NCI-H1694 (cell line): ENCODE measurements around the gene VAMP2.

Experiments
- DNase-seq: peaks from one replicate; lab custom pipeline; 2025; lab: John Stamatoyannopoulos, UW

The VAMP2 gene

GRCh38 chr17:8122924-8123694 lies 39.6 kb downstream of the VAMP2 start:
- no peak for DNase-seq

DNA sequence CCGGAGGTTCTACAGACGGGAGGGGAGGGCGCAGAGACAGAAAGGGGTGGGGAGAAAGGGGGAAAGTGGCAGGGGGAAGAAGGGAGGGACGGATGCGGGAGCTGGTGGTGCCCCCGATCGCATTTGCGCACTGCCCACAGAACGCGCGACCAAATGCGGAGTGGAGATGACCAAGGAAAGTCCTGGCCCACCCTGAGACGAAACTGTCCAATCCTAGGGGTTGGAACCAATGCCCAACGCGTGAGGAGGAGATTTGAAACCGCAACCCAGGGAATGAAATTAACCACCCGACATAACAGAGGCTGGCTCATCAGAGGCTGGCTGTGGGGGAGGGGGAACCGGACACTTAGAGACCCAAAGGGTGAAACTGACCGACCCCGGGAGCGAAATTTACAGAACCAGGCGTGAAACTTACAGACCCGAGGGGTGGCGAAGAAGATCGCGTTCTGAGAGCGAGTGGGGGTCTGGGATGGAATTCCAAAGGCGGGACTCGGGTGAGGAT lies 40.3 kb downstream of the VAMP2 start:
- DNase-seq, result no peak

DNA sequence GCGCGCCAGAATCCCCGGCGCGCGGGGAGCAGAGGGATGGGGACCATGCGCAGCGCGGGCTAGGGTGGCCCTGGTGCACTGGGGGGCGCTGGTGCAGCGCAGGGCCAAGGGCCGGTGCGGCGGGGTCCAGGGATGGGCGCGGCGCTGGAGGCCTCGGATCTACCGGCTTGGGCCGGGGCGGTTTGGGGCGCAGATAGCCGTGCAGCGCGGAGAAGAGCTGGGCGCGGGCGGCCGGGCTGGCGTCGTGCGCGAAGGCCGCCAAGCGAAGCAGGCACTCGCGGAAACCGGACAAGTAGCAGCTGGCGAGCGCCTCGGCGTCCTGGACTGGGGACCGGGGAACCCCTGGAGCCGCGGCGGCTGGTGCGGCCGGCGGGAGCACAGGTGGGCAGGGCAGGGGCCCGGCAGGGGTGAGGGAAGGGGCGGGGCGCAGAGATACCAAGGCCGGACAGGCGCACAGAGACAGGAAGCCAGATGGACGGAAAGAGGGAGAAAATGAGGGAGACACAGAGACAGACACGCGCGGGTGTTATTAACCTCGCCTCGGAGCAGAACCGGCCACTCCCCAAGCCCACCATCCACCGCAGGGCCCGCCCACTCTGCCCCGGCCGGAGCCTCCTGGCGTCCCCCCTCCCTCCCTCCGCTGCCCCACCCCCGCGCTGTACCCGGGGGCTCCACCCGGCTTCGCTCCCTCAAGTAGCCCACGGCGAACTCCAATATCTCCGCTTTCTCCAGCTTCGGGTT lies 40.9 kb downstream of the VAMP2 start:
- no peak for DNase-seq

- DNase-seq, result no peak
These were observed 41.4 kb downstream of the VAMP2 start for GRCh38 chr17:8121407-8121680.

- DNase-seq, result peak; percentile 91
These were observed 42.0 kb downstream of the VAMP2 start for GRCh38 chr17:8120520-8121406.

- DNase-seq, result peak; percentile 97
These were observed 42.9 kb downstream of the VAMP2 start for GRCh38 chr17:8119581-8120519.

- peak; percentile 96 for DNase-seq
These were observed 43.8 kb downstream of the VAMP2 start for GRCh38 chr17:8118769-8119580.

GRCh38 chr17:8117980-8118768 lies 44.6 kb downstream of the VAMP2 start, which contains the start of gene ALOXE3:
Gene ALOXE3, minus strand, starts transcription at chr17:8118514. Its CDS starts 524 bp downstream, at chr17:8117990.
- peak; percentile 19 for DNase-seq

- no peak for DNase-seq
These were observed 45.3 kb downstream of the VAMP2 start for GRCh38 chr17:8117367-8117979.

DNA sequence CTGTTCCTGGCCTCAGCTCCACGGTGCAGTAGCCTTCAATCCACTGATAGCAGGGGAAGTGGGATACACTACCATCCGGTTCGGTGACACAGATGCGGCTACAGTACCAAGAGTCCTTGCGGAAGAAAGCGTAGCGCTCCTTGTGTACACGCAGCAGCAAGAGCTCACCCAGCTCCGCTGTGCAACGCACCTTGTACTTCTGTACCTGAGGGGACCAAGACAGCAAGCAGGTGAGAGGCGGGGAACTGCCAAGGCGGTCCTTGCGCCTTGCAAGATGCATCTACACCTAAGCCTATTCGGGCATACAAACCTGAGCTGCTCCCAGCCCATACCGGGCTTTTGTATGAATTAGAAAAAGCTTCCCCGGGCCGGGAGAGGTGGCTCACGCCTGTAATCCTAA lies 46.0 kb downstream of the VAMP2 start:
- no peak for DNase-seq

GRCh38 chr17:8110907-8111306 lies 51.8 kb downstream of the VAMP2 start:
- no peak for DNase-seq

- DNase-seq, result no peak
These were observed 52.3 kb downstream of the VAMP2 start for GRCh38 chr17:8110456-8110804.

DNA sequence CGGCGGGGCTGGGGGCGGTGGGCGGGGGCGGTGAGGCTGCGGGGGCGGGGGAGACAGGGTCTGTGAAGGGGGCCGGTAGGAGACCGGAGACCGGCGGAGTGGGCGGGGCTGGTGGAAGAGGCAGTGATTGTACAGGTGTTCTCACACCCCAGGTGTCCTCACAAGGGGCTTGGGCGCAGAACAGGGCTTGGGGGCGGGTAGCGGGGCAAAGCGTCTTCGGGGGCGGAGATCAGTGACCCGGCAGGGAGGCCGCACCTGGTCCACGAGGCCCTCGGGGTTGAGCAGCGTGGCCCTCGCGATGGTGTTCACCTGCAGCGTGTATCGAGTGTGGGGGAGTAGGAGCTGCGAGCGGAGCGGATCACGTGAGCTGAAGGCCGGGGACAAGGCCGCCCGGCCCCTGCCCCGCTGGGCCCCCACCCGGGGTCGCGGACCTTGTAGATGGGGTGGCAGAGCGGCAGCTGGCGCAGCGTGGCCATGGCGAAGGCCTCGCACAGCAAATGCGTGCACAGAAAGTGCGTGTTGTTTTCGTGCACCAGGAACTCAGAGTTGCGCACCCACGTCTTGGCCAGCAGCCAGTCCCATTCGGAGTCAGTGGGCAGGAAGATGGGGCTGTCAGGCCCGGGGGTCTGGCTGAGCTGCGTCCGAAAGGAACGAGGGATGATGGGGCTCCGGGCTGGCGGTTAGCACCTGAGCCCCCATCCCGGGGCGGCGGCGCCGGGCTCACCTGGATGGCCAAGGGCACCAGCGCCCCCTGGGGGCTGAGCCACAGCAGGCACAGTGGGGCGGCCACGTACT lies 52.9 kb downstream of the VAMP2 start:
- peak; percentile 41 for DNase-seq
